Mesenchymal stem cell (in vitro differentiated cells and primary cell): Measurements from ENCODE around the gene CCL4L2.
"Not testable (repeated sequence)": the region's sequence is repeated elsewhere in the genome, so short reads cannot be mapped to it uniquely, and the experiment has no call there.

Experiments
- DNase-seq: peaks from one replicate; pipeline ENCODE4 v3.0.0-alpha.2; 2013
- H2AFZ ChIP-seq: one replicate; pipeline ENCODE4 v1.6.1; 2013; ENCODE audit warnings: low read depth, mild to moderate bottlenecking, control low read depth, inconsistent platforms, low read length, moderate library complexity
- H2AK5ac ChIP-seq: 2 replicates; pipeline ENCODE4 v1.6.1; 2013; ENCODE audit warnings: low read length, moderate library complexity, mild to moderate bottlenecking, inconsistent platforms; ENCODE audit not compliant: severe bottlenecking
- H2BK120ac ChIP-seq: one replicate; pipeline ENCODE4 v1.6.1; 2013; ENCODE audit warnings: low read depth, mild to moderate bottlenecking, inconsistent platforms, low read length, moderate library complexity
- H2BK12ac ChIP-seq, 2 experiments: one replicate each; pipeline ENCODE4 v1.6.1; 2013; ENCODE audit warnings: inconsistent platforms in 2 of 2, low read length in 2 of 2, mild to moderate bottlenecking in 2 of 2, moderate library complexity in 2 of 2, control low read depth in 1 of 2
- H2BK15ac ChIP-seq: one replicate; pipeline ENCODE4 v1.6.1; 2013; ENCODE audit warnings: mild to moderate bottlenecking, low read depth, inconsistent platforms; ENCODE audit not compliant: poor library complexity, severe bottlenecking
- H2BK5ac ChIP-seq: 2 replicates; pipeline ENCODE4 v1.6.1; 2013; ENCODE audit warnings: low read depth, mild to moderate bottlenecking, low read length, control low read depth, inconsistent platforms; ENCODE audit not compliant: poor library complexity, severe bottlenecking
- H3K14ac ChIP-seq, 2 experiments: one replicate each; pipeline ENCODE4 v1.6.1; 2013; ENCODE audit warnings: inconsistent platforms in 2 of 2, low read length in 2 of 2, control low read depth in 1 of 2, mild to moderate bottlenecking in 1 of 2, moderate library complexity in 1 of 2
- H3K18ac ChIP-seq, 2 experiments: one replicate each; pipeline ENCODE4 v1.6.1; 2013; ENCODE audit warnings: inconsistent platforms in 2 of 2, low read length in 2 of 2, control low read depth in 1 of 2, low read depth in 1 of 2, mild to moderate bottlenecking in 1 of 2
- H3K23ac ChIP-seq, 2 experiments: one replicate each; pipeline ENCODE4 v1.6.1; 2013; ENCODE audit warnings: inconsistent platforms in 2 of 2, low read length in 2 of 2, mild to moderate bottlenecking in 2 of 2, moderate library complexity in 2 of 2, control low read depth in 1 of 2
- H3K27ac ChIP-seq: 2 replicates; pipeline ENCODE4 v1.5.1; 2013; ENCODE audit warnings: mild to moderate bottlenecking, moderate library complexity, low read length, control low read depth, inconsistent platforms; ENCODE audit not compliant: poor library complexity, severe bottlenecking
- H3K27me3 ChIP-seq, 2 experiments: 2 replicates each; pipeline versions ENCODE4 v1.6.1 to v1.7.0; 2013; ENCODE audit warnings: low read length in 2 of 2, mild to moderate bottlenecking in 2 of 2, moderate library complexity in 2 of 2, control low read depth in 1 of 2, inconsistent platforms in 1 of 2; ENCODE audit not compliant: control insufficient read depth in 1 of 2, insufficient read depth in 1 of 2
- H3K36me3 ChIP-seq, 2 experiments: 2 replicates each; pipeline versions ENCODE4 v1.6.1 to v1.7.0; 2013; ENCODE audit warnings: low read length in 2 of 2, control low read depth in 1 of 2, inconsistent platforms in 1 of 2, low read depth in 1 of 2, mild to moderate bottlenecking in 1 of 2; ENCODE audit not compliant: insufficient read depth in 2 of 2, control insufficient read depth in 1 of 2
- H3K4ac ChIP-seq, 2 experiments: one replicate each; pipeline ENCODE4 v1.6.1; 2013; ENCODE audit warnings: inconsistent platforms in 2 of 2, low read length in 2 of 2, mild to moderate bottlenecking in 2 of 2, moderate library complexity in 2 of 2, control low read depth in 1 of 2, low read depth in 1 of 2
- H3K4me1 ChIP-seq: 2 replicates; pipeline ENCODE4 v1.6.1; 2013; ENCODE audit warnings: low read depth, low read length, control low read depth; ENCODE audit not compliant: control insufficient read depth, insufficient read depth
- H3K4me2 ChIP-seq: 2 replicates; pipeline ENCODE4 v1.6.1; 2013; ENCODE audit warnings: low read length, mild to moderate bottlenecking, inconsistent platforms; ENCODE audit not compliant: poor library complexity, severe bottlenecking
- H3K4me3 ChIP-seq, 2 experiments: 2 replicates each; pipeline versions ENCODE4 v1.5.1 to v1.7.0; 2013; ENCODE audit warnings: low read length in 2 of 2, mild to moderate bottlenecking in 2 of 2, control low read depth in 1 of 2, low read depth in 1 of 2; ENCODE audit not compliant: insufficient read depth in 1 of 2
- H3K79me1 ChIP-seq: replicated peaks from 2 replicates; pipeline ENCODE4 v1.6.1; 2013; ENCODE audit warnings: mild to moderate bottlenecking, control low read depth, low read length, inconsistent platforms; ENCODE audit not compliant: poor library complexity, severe bottlenecking
- H3K9ac ChIP-seq: 2 replicates; pipeline ENCODE4 v1.7.0; 2013; ENCODE audit warnings: mild to moderate bottlenecking, low read length, moderate library complexity
- H3K9me3 ChIP-seq: 2 replicates; pipeline ENCODE4 v1.7.0; 2013; ENCODE audit warnings: mild to moderate bottlenecking, low read length; ENCODE audit not compliant: control insufficient read depth
- H4K8ac ChIP-seq: one replicate; pipeline ENCODE4 v1.6.1; 2013; ENCODE audit warnings: inconsistent platforms, mild to moderate bottlenecking, low read length, moderate library complexity
- H4K91ac ChIP-seq: one replicate; pipeline ENCODE4 v1.6.1; 2013; ENCODE audit warnings: mild to moderate bottlenecking, low read length, inconsistent platforms
- WGBS: methylation state at CpG from one replicate; pipeline ENCODE4 v1.1.7; 2013; ENCODE audit warnings: mixed read lengths; 5-methylcytosine and 5-hydroxymethylcytosine counted together

CCL4L2 gene

DNA sequence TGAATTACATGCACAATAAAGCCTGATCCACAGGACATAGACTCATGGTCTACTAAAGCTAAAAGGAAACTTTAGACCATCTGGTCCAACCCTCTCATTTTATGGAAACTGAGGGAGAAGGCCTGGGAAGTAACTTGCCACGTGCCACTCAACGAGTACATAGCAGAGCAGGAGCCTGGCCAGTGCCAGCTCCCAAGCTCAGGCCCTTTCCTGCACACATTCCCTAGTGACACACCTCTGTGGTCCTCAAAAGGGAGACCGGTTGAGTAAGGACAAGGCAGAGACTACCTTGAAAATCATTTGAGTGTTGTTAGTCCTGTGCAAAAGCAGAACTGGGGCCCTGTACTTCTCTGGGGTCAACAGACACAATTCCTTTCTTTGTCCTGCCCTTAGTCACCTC is 2.8 kb downstream of the CCL4L2 start:
- H3K79me1 ChIP-seq: no peaks in the 10 kb centered on the region
- H2AFZ ChIP-seq: no peak overlapping the region
- H2AK5ac ChIP-seq: no peak overlapping the region
- WGBS: 61% methylated on average over 3 of the region's 3 CpGs
- no peak overlapping the region for H2BK5ac ChIP-seq
- H4K91ac ChIP-seq: no peak overlapping the region
- no peak overlapping the region for H2BK15ac ChIP-seq
- no peak overlapping the region for H3K4me2 ChIP-seq
- no peak overlapping the region for H4K8ac ChIP-seq
- no peak overlapping the region for H3K27ac ChIP-seq
- H3K18ac ChIP-seq: no peak overlapping the region
- H3K9me3 ChIP-seq: no peaks in the 10 kb centered on the region
- no peaks in the 10 kb centered on the region for H3K36me3 ChIP-seq
- H2BK120ac ChIP-seq: no peak overlapping the region
- no peak overlapping the region for H3K14ac ChIP-seq
- H3K4me1 ChIP-seq: no peaks in the 10 kb centered on the region
- H3K4me3 ChIP-seq: no peak overlapping the region
- peaks cover 18 to 22% of the 10 kb centered on the region in 2 experiments for H3K27me3 ChIP-seq
- DNase-seq: no peak
- H3K4ac ChIP-seq: no peak overlapping the region
- H3K9ac ChIP-seq: no peak overlapping the region
- no peak overlapping the region for H3K23ac ChIP-seq
- H2BK12ac ChIP-seq: no peak overlapping the region

DNA sequence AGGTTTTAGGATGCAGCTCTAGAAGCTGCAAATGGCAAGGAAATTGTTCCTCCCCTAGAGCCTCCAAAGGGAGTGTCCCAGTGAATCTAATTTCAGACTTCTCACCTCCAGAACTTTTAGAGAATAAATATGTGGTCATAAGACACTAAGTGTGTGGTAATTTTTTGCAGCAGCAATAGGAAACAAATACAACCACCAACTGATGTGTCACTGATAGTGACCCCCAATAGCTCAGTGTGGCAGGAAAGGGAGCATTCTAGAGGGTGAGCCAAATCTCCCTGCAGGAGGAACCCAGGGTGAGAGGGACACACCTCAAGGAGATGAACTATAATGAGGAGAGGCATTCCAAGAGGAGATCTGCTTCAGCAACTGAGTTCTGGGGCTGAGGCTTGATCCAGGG is 4.1 kb downstream of the CCL4L2 start:
- H3K4ac ChIP-seq: no peak overlapping the region
- no peak overlapping the region for H3K18ac ChIP-seq
- no peak overlapping the region for H2AK5ac ChIP-seq
- no peak overlapping the region for H3K4me2 ChIP-seq
- no peak overlapping the region for H2BK12ac ChIP-seq
- H3K4me3 ChIP-seq: no peak overlapping the region
- no peak overlapping the region for H4K8ac ChIP-seq
- H3K36me3 ChIP-seq: no peaks in the 10 kb centered on the region
- no peak for DNase-seq
- no peaks in the 10 kb centered on the region for H3K9me3 ChIP-seq
- H3K4me1 ChIP-seq: no peaks in the 10 kb centered on the region
- H3K23ac ChIP-seq: no peak overlapping the region
- no peaks in the 10 kb centered on the region for H3K79me1 ChIP-seq
- no peak overlapping the region for H3K27ac ChIP-seq
- peaks cover 18 to 20% of the 10 kb centered on the region in 2 experiments for H3K27me3 ChIP-seq
- H2BK15ac ChIP-seq: no peak overlapping the region
- H3K9ac ChIP-seq: no peak overlapping the region
- H2BK120ac ChIP-seq: no peak overlapping the region
- no peak overlapping the region for H4K91ac ChIP-seq
- H3K14ac ChIP-seq: no peak overlapping the region
- no peak overlapping the region for H2AFZ ChIP-seq
- no peak overlapping the region for H2BK5ac ChIP-seq

- H3K4me2 ChIP-seq, H2BK120ac ChIP-seq, H2BK5ac ChIP-seq, H3K4ac ChIP-seq, H3K18ac ChIP-seq, H2AK5ac ChIP-seq, H2BK15ac ChIP-seq, H3K79me1 ChIP-seq, H3K14ac ChIP-seq, H2AFZ ChIP-seq, H3K9me3 ChIP-seq, H3K4me1 ChIP-seq, H4K8ac ChIP-seq, H3K9ac ChIP-seq, DNase-seq, H4K91ac ChIP-seq, H2BK12ac ChIP-seq, H3K23ac ChIP-seq, H3K36me3 ChIP-seq, H3K27ac ChIP-seq, H3K4me3 ChIP-seq: not testable (repeated sequence)
- WGBS: 71% methylated on average over 7 of the region's 7 CpGs
- peaks cover 13 to 18% of the 10 kb centered on the region in 2 experiments for H3K27me3 ChIP-seq
Measured at GRCh38 chr17:36215406-36216308, 4.8 kb downstream of the CCL4L2 start.

- not testable (repeated sequence) for H3K9ac ChIP-seq, H3K27me3 ChIP-seq, DNase-seq, H4K8ac ChIP-seq, H3K4ac ChIP-seq, H3K18ac ChIP-seq, H2AK5ac ChIP-seq, H3K36me3 ChIP-seq, H2BK120ac ChIP-seq, H2BK15ac ChIP-seq, H3K4me2 ChIP-seq, H3K14ac ChIP-seq, H3K4me3 ChIP-seq, H3K4me1 ChIP-seq, H2BK5ac ChIP-seq, H4K91ac ChIP-seq, H2AFZ ChIP-seq, H3K79me1 ChIP-seq, H3K23ac ChIP-seq, H3K9me3 ChIP-seq, H3K27ac ChIP-seq, H2BK12ac ChIP-seq
- WGBS: 75% methylated on average over 1 of the region's 1 CpG
Measured at GRCh38 chr17:36219556-36219955, 8.7 kb downstream of the CCL4L2 start.
